ENCODE measurements around the gene TSPAN4. TPM values are rescaled to one million over a fixed set of nuclear protein-coding genes. Genes with fewer than 3 reads are reported as not detected.

TSPAN4 gene
- total RNA-seq, 3 donors from 2014 or later (not counting 1 experiment from before 2014, with no cell fraction given) = 11.2 to 18.6 (median 14.6) TPM

DNA sequence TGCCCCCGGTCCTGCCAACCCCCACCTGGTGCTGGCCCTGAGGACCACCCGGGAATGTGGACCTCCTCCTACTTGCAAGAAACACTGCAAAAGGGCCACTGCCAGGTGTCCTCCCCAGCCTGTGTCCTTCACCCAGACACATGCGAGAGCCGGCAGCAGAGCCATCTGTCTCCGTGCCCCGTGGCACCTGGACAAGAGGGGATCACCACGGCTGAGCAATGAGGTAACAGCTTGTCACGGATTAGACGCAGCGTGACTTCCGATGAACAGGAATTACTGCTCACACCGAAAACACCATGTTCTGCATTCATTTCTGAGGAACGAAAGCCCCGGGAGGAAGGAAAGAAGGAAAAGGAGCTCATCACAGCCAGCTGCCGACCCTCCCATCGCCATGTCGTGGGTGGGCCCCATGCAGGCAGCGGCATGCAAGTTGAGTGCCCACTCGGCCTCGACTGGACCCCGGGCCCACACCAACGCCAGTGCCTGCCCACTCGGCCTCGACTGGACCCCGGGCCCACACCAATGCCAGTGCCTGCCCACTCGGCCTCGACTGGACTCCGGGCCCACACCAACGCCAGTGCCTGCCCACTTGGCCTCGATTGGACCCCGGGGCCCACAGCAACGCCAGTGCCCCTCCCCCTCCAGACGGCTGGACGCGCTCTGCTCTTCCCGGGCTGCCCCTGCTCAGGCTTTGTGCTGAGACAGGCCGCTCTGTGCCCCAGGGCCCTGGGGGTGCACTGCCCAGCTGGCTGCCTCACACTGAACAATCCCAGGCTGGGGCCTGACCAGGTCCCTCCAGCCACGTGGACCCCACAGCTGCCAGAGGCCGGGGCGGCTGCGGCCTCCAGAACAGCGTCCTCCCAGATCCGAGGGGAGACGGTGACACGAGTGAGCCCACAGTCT is 45.9 kb downstream of the TSPAN4 start:
- no peaks in the 10 kb centered on the region for H3K27me3 Mint-ChIP-seq (ENCODE audit: low read depth in 2 of 2)

DNA sequence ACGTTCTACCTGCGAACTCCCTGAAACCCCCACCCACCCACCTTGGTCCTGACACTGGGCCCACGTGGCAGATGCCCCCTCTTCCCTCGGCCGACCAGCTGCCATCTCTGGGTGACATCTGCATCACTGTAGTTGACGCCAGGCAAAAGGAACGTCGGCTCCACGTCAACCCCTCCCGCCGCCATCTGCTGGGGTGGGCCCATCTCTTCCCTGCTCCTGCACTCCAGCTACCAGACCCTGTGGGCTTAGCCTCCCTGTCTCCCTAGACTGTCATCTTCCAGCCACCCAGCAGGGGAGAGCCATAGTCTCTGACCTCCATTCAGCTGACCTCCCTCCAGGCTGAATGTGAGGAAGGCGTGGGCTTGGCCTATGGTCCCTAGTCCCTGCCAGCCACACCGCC is 46.6 kb downstream of the TSPAN4 start:
- no peaks in the 10 kb centered on the region for H3K9me3 ChIP-seq (ENCODE audit: control insufficient read depth, insufficient read depth, low read length)
- Mint-ChIP-seq H3K4me1 (peaks cover 0 to 8% of the 10 kb centered on the region in 2 donors), H3K27ac (peak overlapping the region in 1 of 2 donors; percentile 51), H3K27me3 (ENCODE audit: low read depth in 2 of 2) (no peaks in the 10 kb centered on the region), H3K36me3 (no peaks in the 10 kb centered on the region), H3K4me3 (no peak overlapping the region), H3K9me3 (no peaks in the 10 kb centered on the region)
- H3K4me3 ChIP-seq (ENCODE audit: low read length) = no peak overlapping the region
- no peaks in the 10 kb centered on the region for H3K4me1 ChIP-seq (ENCODE audit: control insufficient read depth, insufficient read depth, low read length)
- H3K27ac ChIP-seq (ENCODE audit: low read length) = no peak overlapping the region
- DNase-seq (no peak), ATAC-seq (no peak)
- intact Hi-C loops (cut with micrococcal nuclease) = no loop called here
- H3K36me3 ChIP-seq (ENCODE audit: control insufficient read depth, insufficient read depth, low read length) = no peaks in the 10 kb centered on the region
- no peaks in the 10 kb centered on the region for H3K27me3 ChIP-seq (ENCODE audit: control insufficient read depth, insufficient read depth, low read length)
- 98% methylated on average over 13 of the region's 13 CpGs for WGBS (ENCODE audit: insufficient coverage)
- TF ChIP-seq CTCF (IDR thresholded peaks at IDR 0.05) = no peak

More for the DNA sequence above, 45.9 kb downstream of the TSPAN4 start:
- Mint-ChIP-seq H3K4me1 (peaks cover 0 to 8% of the 10 kb centered on the region in 2 donors), H3K27ac (no peak overlapping the region), H3K4me3 (no peak overlapping the region), H3K9me3 (no peaks in the 10 kb centered on the region), H3K36me3 (no peaks in the 10 kb centered on the region)
- Histone ChIP-seq H3K9me3 (ENCODE audit: control insufficient read depth, insufficient read depth, low read length) (no peaks in the 10 kb centered on the region), H3K36me3 (ENCODE audit: control insufficient read depth, insufficient read depth, low read length) (no peaks in the 10 kb centered on the region), H3K4me3 (ENCODE audit: low read length) (no peak overlapping the region), H3K4me1 (ENCODE audit: control insufficient read depth, insufficient read depth, low read length) (no peaks in the 10 kb centered on the region), H3K27me3 (ENCODE audit: control insufficient read depth, insufficient read depth, low read length) (no peaks in the 10 kb centered on the region), H3K27ac (ENCODE audit: low read length) (no peak overlapping the region)
- DNase-seq (no peak), ATAC-seq (no peak)
- 94% methylated on average over 45 of the region's 45 CpGs for WGBS (ENCODE audit: insufficient coverage)
- no peak for TF ChIP-seq CTCF (IDR thresholded peaks at IDR 0.05)
- intact Hi-C loops (cut with micrococcal nuclease) = no loop called here

DNA sequence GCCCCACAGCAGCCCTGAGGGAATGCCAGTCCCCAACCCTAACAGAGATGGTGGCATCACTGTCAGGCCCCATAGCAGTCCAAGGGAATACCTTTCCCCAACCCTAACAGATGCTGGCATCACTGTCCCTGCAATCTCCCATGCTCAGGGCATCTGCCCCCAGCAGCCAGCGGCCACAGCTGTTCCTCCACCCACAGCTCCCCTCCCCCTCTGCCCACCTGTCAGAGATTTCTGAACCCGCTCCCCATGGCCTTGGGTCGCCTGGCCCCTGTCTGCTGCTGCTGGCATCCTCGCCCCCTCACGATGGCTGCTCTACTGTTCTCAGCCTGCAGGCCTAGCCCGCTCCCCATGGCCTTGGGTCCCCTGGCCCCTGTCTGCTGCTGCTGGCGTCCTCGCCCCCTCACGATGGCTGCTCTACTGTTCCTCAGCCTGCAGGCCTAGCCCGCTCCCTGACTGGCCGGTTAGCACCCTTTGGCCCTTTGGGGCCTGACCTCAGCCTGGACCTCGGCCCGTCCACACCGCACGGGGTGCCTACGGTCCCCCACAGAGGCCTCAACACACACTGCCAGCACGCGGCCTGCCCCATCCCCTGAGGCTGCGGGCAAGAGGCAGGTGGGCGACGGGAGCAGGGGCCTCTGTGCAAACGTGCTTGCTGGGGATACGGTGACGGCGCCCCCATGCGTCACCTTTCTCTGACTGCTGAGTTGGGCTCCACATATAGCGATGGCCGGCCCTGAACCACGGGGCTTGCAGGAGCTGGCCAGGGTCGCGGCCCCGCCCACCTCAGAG is 47.2 kb downstream of the TSPAN4 start:
- Histone ChIP-seq H3K27ac (ENCODE audit: low read length) (no peak overlapping the region), H3K27me3 (ENCODE audit: control insufficient read depth, insufficient read depth, low read length) (no peaks in the 10 kb centered on the region), H3K36me3 (ENCODE audit: control insufficient read depth, insufficient read depth, low read length) (no peaks in the 10 kb centered on the region), H3K9me3 (ENCODE audit: control insufficient read depth, insufficient read depth, low read length) (no peaks in the 10 kb centered on the region), H3K4me1 (ENCODE audit: control insufficient read depth, insufficient read depth, low read length) (no peaks in the 10 kb centered on the region), H3K4me3 (ENCODE audit: low read length) (no peak overlapping the region)
- no peak overlapping the region for H3K4me3 Mint-ChIP-seq
- WGBS (ENCODE audit: insufficient coverage) = 93% methylated on average over 32 of the region's 32 CpGs
- DNase-seq = no peak
- no peak for TF ChIP-seq CTCF (IDR thresholded peaks at IDR 0.05)
- peak overlapping the region in 1 of 2 donors; percentile 51 for H3K27ac Mint-ChIP-seq
- peaks cover 0 to 8% of the 10 kb centered on the region in 2 donors for H3K4me1 Mint-ChIP-seq
- no peaks in the 10 kb centered on the region for H3K36me3 Mint-ChIP-seq
- ATAC-seq = no peak
- H3K27me3 Mint-ChIP-seq (ENCODE audit: low read depth in 2 of 2) = no peaks in the 10 kb centered on the region
- intact Hi-C loops (cut with micrococcal nuclease) = no loop called here
- no peaks in the 10 kb centered on the region for H3K9me3 Mint-ChIP-seq
